Measurements from ENCODE around the gene MAP1B. TPM values are rescaled to one million over a fixed set of nuclear protein-coding genes. Genes with fewer than 3 reads are reported as not detected.

MAP1B gene
- total and polyA plus RNA-seq, 4 donors, result 0.58 to 5.0 (median 2.1) TPM

GRCh38 chr5:72203251-72203845 is 96.1 kb downstream of the MAP1B start:
- Histone ChIP-seq H3K27ac (ENCODE audit: low read depth in 1 of 2, low read length in 2 of 2) (no peak overlapping the region), H3K27me3 (ENCODE audit: control insufficient read depth in 4 of 4, insufficient read depth in 4 of 4, low read length in 3 of 4) (no peaks in the 10 kb centered on the region), H3K9me3 (ENCODE audit: control insufficient read depth in 4 of 4, low read length in 3 of 4) (no peaks in the 10 kb centered on the region), H3K4me3 (ENCODE audit: low read depth in 1 of 3, low read length in 3 of 3) (no peak overlapping the region), H3K4me1 (ENCODE audit: control insufficient read depth in 4 of 4, insufficient read depth in 4 of 4, low read length in 3 of 4) (no peaks in the 10 kb centered on the region), H3K36me3 (ENCODE audit: control insufficient read depth in 4 of 4, insufficient read depth in 3 of 4, low read depth in 1 of 4, low read length in 3 of 4) (no peaks in the 10 kb centered on the region), H3K9ac (ENCODE audit: low read depth in 1 of 2, low read length in 2 of 2) (no peak overlapping the region)
- TF ChIP-seq YY1 (IDR thresholded peaks at IDR 0.05) (no peak), GABPA (IDR thresholded peaks at IDR 0.05 in 1 of 2, conservative IDR thresholded peaks at IDR 0.05 in 1 of 2) (no peak), ATF3 (IDR thresholded peaks at IDR 0.05) (no peak), RXRA (IDR thresholded peaks at IDR 0.05) (no peak), FOXA2 (IDR thresholded peaks at IDR 0.05) (no peak)
- DNase-seq (ENCODE audit: low spot score), result no peak
- WGBS, result 90% methylated on average over 8 of the region's 8 CpGs

GRCh38 chr5:72204946-72205345 is 97.7 kb downstream of the MAP1B start:
- Histone ChIP-seq H3K27me3 (ENCODE audit: control insufficient read depth in 4 of 4, insufficient read depth in 4 of 4, low read length in 3 of 4) (no peaks in the 10 kb centered on the region), H3K36me3 (ENCODE audit: control insufficient read depth in 4 of 4, insufficient read depth in 3 of 4, low read depth in 1 of 4, low read length in 3 of 4) (no peaks in the 10 kb centered on the region), H3K9me3 (ENCODE audit: control insufficient read depth in 4 of 4, low read length in 3 of 4) (no peaks in the 10 kb centered on the region), H3K4me1 (ENCODE audit: control insufficient read depth in 4 of 4, insufficient read depth in 4 of 4, low read length in 3 of 4) (no peaks in the 10 kb centered on the region), H3K9ac (ENCODE audit: low read depth in 1 of 2, low read length in 2 of 2) (no peak overlapping the region), H3K27ac (ENCODE audit: low read depth in 1 of 2, low read length in 2 of 2) (no peak overlapping the region), H3K4me3 (ENCODE audit: low read depth in 1 of 3, low read length in 3 of 3) (no peak overlapping the region)
- no peak for DNase-seq (ENCODE audit: low spot score)
- WGBS, result 94% methylated on average over 1 of the region's 1 CpG
- no peak for TF ChIP-seq JUND (IDR thresholded peaks at IDR 0.05)
- TF ChIP-seq REST (IDR thresholded peaks at IDR 0.05), result no peak
- no peak for TF ChIP-seq NR2F2 (IDR thresholded peaks at IDR 0.05)
- no peak for TF ChIP-seq HNF4A (conservative IDR thresholded peaks at IDR 0.05)
- TF ChIP-seq HNF4G (IDR thresholded peaks at IDR 0.05), result no peak
- TF ChIP-seq RAD21 (IDR thresholded peaks at IDR 0.05), result no peak
- TF ChIP-seq GABPA (IDR thresholded peaks at IDR 0.05 in 1 of 2, conservative IDR thresholded peaks at IDR 0.05 in 1 of 2), result no peak
- no peak for TF ChIP-seq FOXA2 (IDR thresholded peaks at IDR 0.05)
- TF ChIP-seq ZBTB33 (IDR thresholded peaks at IDR 0.05), result no peak
